ENCODE results near the gene ABHD16B. TPM values are rescaled to one million over a fixed set of nuclear protein-coding genes. Genes with fewer than 3 reads are reported as not detected.
A peak's percentile ranks its signal among the peaks of the same experiment; 100 is the strongest.

ABHD16B gene
- not detected in 2 replicates for total RNA-seq

GRCh38 chr20:63861365-63861934, at the start of gene ABHD16B:
ABHD16B (plus strand) TSS chr20:63861498; CDS start chr20:63861541, 43 bp downstream.

GRCh38 chr20:63830841-63831588, 30.3 kb upstream of the ABHD16B start, which contains the start of gene ZBTB46:
ZBTB46 (minus strand) TSS chr20:63831264; CDS start chr20:63790757, 40,507 bp downstream.

GRCh38 chr20:63864978-63865640, 3.8 kb downstream of the ABHD16B start, which contains the start of gene TPD52L2:
TPD52L2 (plus strand) TSS chr20:63865270; CDS start chr20:63865366, 96 bp downstream.

GRCh38 chr20:63894358-63895201, 33.3 kb downstream of the ABHD16B start, which contains the start of gene DNAJC5:
DNAJC5 (plus strand) TSS chr20:63895126; CDS start chr20:63928346, 33,220 bp downstream.

Small RNA genes within 50 kb of the gene (small RNA-seq; reads per million reads assigned to genes)
- 2.2 reads per million, percentile 82 among the genes with 10 or more reads in this experiment for gene RNU1-134P

Other genes with a start within 250 kb of the ABHD16B start
- gene GMEB2, start 234.4 kb upstream of the ABHD16B start, total RNA-seq = 6.6 and 12.1 TPM in 2 replicates
- gene STMN3, start 208.1 kb upstream of the ABHD16B start, total RNA-seq = 8.8 and 15.1 TPM in 2 replicates
- gene RTEL1, start 203.2 kb upstream of the ABHD16B start, total RNA-seq = 11.8 and 18.2 TPM in 2 replicates
- gene TNFRSF6B, start 164.8 kb upstream of the ABHD16B start, total RNA-seq = 8.2 and 10.7 TPM in 2 replicates
- 23.5 and 29.7 TPM in 2 replicates for gene ARFRP1, start 153.5 kb upstream of the ABHD16B start, total RNA-seq
- gene ZGPAT, start 153.5 kb upstream of the ABHD16B start, total RNA-seq = 15.1 and 19.4 TPM in 2 replicates
- gene LIME1, start 124.8 kb upstream of the ABHD16B start, total RNA-seq = 2.2 and 2.9 TPM in 2 replicates
- gene SLC2A4RG, start 121.7 kb upstream of the ABHD16B start, total RNA-seq = 22.0 and 34.0 TPM in 2 replicates
- gene ZBTB46, start 30.2 kb upstream of the ABHD16B start, total RNA-seq = under 0.01 and 0.98 TPM in 2 replicates
- 98.8 and 103 TPM in 2 replicates for gene TPD52L2, start 3.8 kb downstream of the ABHD16B start, total RNA-seq
- gene DNAJC5, start 33.6 kb downstream of the ABHD16B start, total RNA-seq = 31.2 and 45.4 TPM in 2 replicates
- 22.3 and 26.1 TPM in 2 replicates for gene UCKL1, start 94.9 kb downstream of the ABHD16B start, total RNA-seq
- gene ZNF512B, start 108.4 kb downstream of the ABHD16B start, total RNA-seq = 8.1 and 8.8 TPM in 2 replicates
- 0.37 and 1.8 TPM in 2 replicates for gene SAMD10, start 118.1 kb downstream of the ABHD16B start, total RNA-seq
- 52.9 and 57.7 TPM in 2 replicates for gene PRPF6, start 119.6 kb downstream of the ABHD16B start, total RNA-seq
- gene C20orf204, start 174.7 kb downstream of the ABHD16B start, total RNA-seq = 0.73 and 0.98 TPM in 2 replicates
- gene SOX18, start 188.1 kb downstream of the ABHD16B start, total RNA-seq = not detected in 2 replicates
- 6.5 and 13.2 TPM in 2 replicates for gene TCEA2, start 201.7 kb downstream of the ABHD16B start, total RNA-seq
- 5.5 and 9.0 TPM in 2 replicates for gene RGS19, start 218.0 kb downstream of the ABHD16B start, total RNA-seq
- gene OPRL1, start 218.6 kb downstream of the ABHD16B start, total RNA-seq = 0.20 and 0.37 TPM in 2 replicates
- 0.20 TPM in 1 of 2 replicates, not detected in the other for gene LKAAEAR1, start 222.9 kb downstream of the ABHD16B start, total RNA-seq
- gene NPBWR2, start 246.1 kb downstream of the ABHD16B start, total RNA-seq = not detected in 2 replicates